Endothelial cell of umbilical vein (primary cell): ENCODE data around the gene RARRES2. TPM values are rescaled to one million over a fixed set of nuclear protein-coding genes. Genes with fewer than 3 reads are reported as not detected.

Experiments
- BruUV-seq: library from RNA; stranded (reverse); fragments of 400-500 nt; replicated peaks from 2 replicates; lab custom pipeline; 2021; lab: Mats Ljungman, UMichigan
- CTCF ChIA-PET: fragments of 300-600, 350-600 bp; sonication (Branson Sonifier 250); formaldehyde crosslinking; loops from one replicate; lab custom pipeline; 2021; ENCODE audit warnings: antibody characterized with exemption, inconsistent platforms; lab: Charles Lee
- POLR2A ChIA-PET: fragments of 300-600, 350-600 bp; sonication (Branson Sonifier 250); formaldehyde crosslinking; loops from one replicate; lab custom pipeline; 2021; ENCODE audit warnings: antibody characterized with exemption, inconsistent platforms; lab: Charles Lee
- DNase-seq: peaks from one replicate; pipeline ENCODE4 v3.0.0-alpha.2; 2011; ENCODE audit warnings: low read depth, low spot score
- FAIRE-seq: peaks from 2 replicates; lab custom pipeline; 2011; peaks lifted over from hg19 to GRCh38; lab: Jason Lieb, UNC
- H2AFZ ChIP-seq: 2 replicates; pipeline ENCODE4 v1.6.0; 2012; ENCODE audit warnings: low read depth, low read length, control low read depth, inconsistent platforms
- H3K27ac ChIP-seq: 2 replicates; pipeline ENCODE4 v1.5.1; 2011; ENCODE audit warnings: low read depth, mild to moderate bottlenecking, control low read depth, low read length, moderate library complexity; ENCODE audit not compliant: insufficient read depth
- H3K27me3 ChIP-seq, 2 experiments: 2 replicates each; pipeline versions ENCODE4 v1.6.0 to v1.6.1; 2011; ENCODE audit warnings: low read length in 2 of 2, mixed read lengths in 1 of 2; ENCODE audit not compliant: control insufficient read depth in 2 of 2, insufficient read depth in 2 of 2
- H3K36me3 ChIP-seq, 2 experiments: 2 replicates in 1 of 2; 3 replicates in 1 of 2; pipeline ENCODE4 v1.5.1; 2011; ENCODE audit warnings: low read length in 2 of 2, mild to moderate bottlenecking in 1 of 2, moderate library complexity in 1 of 2; ENCODE audit not compliant: control insufficient read depth in 2 of 2, insufficient read depth in 2 of 2; ENCODE audit errors: extremely low read depth in 1 of 2
- H3K4me1 ChIP-seq: 3 replicates; pipeline ENCODE4 v1.5.1; 2011; ENCODE audit warnings: mild to moderate bottlenecking, low read length; ENCODE audit not compliant: control insufficient read depth, insufficient read depth; ENCODE audit errors: extremely low read depth
- H3K4me2 ChIP-seq: 2 replicates; pipeline ENCODE4 v1.6.1; 2011; ENCODE audit warnings: low read length, control low read depth, mixed read lengths; ENCODE audit not compliant: insufficient read depth
- H3K4me3 ChIP-seq, 3 experiments: fragments of 200-600 bp in 1 of 3; sonication (generic), shearing (Covaris generic) in 1 of 3; replicated peaks in 1 of 3; 2 replicates each; pipeline ENCODE4 v1.5.1; 2011 to 2016; ENCODE audit warnings: control low read depth in 3 of 3, low read length in 3 of 3, mild to moderate bottlenecking in 2 of 3, inconsistent platforms in 1 of 3, low read depth in 1 of 3, moderate library complexity in 1 of 3; ENCODE audit not compliant: insufficient read depth in 1 of 3
- H3K79me2 ChIP-seq: 2 replicates; pipeline ENCODE4 v1.6.0; 2012; ENCODE audit warnings: low read length, inconsistent platforms; ENCODE audit not compliant: control insufficient read depth, insufficient read depth
- H3K9ac ChIP-seq: replicated peaks from 2 replicates; pipeline ENCODE3; 2011; ENCODE audit warnings: low read length, control low read depth; ENCODE audit not compliant: insufficient read depth; ENCODE audit errors: extremely low read depth
- H3K9me1 ChIP-seq: replicated peaks from 3 replicates; pipeline ENCODE4 v1.6.0; 2011; ENCODE audit warnings: mild to moderate bottlenecking, low read length; ENCODE audit not compliant: control insufficient read depth, insufficient read depth; ENCODE audit errors: extremely low read depth
- H3K9me3 ChIP-seq: replicated peaks from 2 replicates; pipeline ENCODE4 v1.5.1; 2012; ENCODE audit warnings: low read length, inconsistent platforms; ENCODE audit not compliant: control insufficient read depth, insufficient read depth
- H4K20me1 ChIP-seq: replicated peaks from 2 replicates; pipeline ENCODE3; 2011; ENCODE audit warnings: mild to moderate bottlenecking, low read length; ENCODE audit not compliant: control insufficient read depth, insufficient read depth; ENCODE audit errors: extremely low read depth
- EZH2 ChIP-seq: IDR thresholded peaks from 2 replicates; pipeline ENCODE4 v1.6.1; 2012; ENCODE audit warnings: borderline replicate concordance, low read depth, mild to moderate bottlenecking, moderate library complexity, low read length, inconsistent platforms; ENCODE audit not compliant: severe bottlenecking
- FOS ChIP-seq: IDR thresholded peaks from 2 replicates; pipeline ENCODE4 v1.6.1; 2011; ENCODE audit warnings: mild to moderate bottlenecking, low read length, moderate library complexity, borderline replicate concordance; ENCODE audit not compliant: insufficient read depth
- GATA2 ChIP-seq: IDR thresholded peaks from 2 replicates; pipeline ENCODE4 v1.7.0; 2011; ENCODE audit warnings: low read depth, mild to moderate bottlenecking, moderate library complexity, mixed read lengths, low read length; ENCODE audit not compliant: insufficient read length, insufficient read depth
- JUN ChIP-seq: IDR thresholded peaks from 2 replicates; pipeline ENCODE4 v1.6.1; 2011; ENCODE audit warnings: borderline replicate concordance, low read depth; ENCODE audit not compliant: insufficient read length, insufficient read depth
- MYC ChIP-seq: IDR thresholded peaks from one replicate; pipeline ENCODE4 v1.6.1; 2011; ENCODE audit warnings: mild to moderate bottlenecking, low read depth, low read length
- POLR2A ChIP-seq: IDR thresholded peaks from 2 replicates; pipeline ENCODE4 v1.6.1; 2012; ENCODE audit warnings: low read depth, mild to moderate bottlenecking, control low read depth, low read length
- POLR2AphosphoS5 ChIP-seq: IDR thresholded peaks from 2 replicates; pipeline ENCODE4 v1.6.1; 2012; ENCODE audit warnings: low read depth, mild to moderate bottlenecking, control low read depth, low read length, moderate library complexity; ENCODE audit not compliant: insufficient read depth
- dilution Hi-C: fragments of 300-500 bp; cut with MboI; formaldehyde crosslinking; loops from one replicate; pipeline ENCODE4 v1.15.0; 2019; ENCODE audit warnings: low sequenced_read_pairs; ENCODE audit not compliant: extremely low pct_ligation_motif_present
- intact Hi-C: fragments of 100-400 bp; cut with micrococcal nuclease; formaldehyde crosslinking; loops from one replicate; pipeline ENCODE4 v1.10.0; 2022
- polyA plus RNA-seq, 4 experiments: library from polyadenylated mRNA; depleted of rRNA in 3 of 4; stranded (reverse) in 3 of 4; unstranded in 1 of 4; fragments of >200 nt; gene quantifications; 2 replicates each; pipeline versions ENCODE4 v1.2.1 to v1.2.3, GENCODE V29; 2011 to 2012; ENCODE audit warnings: missing spikeins in 1 of 4
- total RNA-seq: library from RNA; stranded (reverse); gene quantifications from 2 replicates; pipeline ENCODE4 v1.2.3, GENCODE V29; 2021
- TF ChIP-seq, protein P1 (sequence below), 2 donors: IDR thresholded peaks; 1 replicate in 1 of 2; 2 replicates in 1 of 2; pipeline ENCODE4 v1.5.1; 2011; ENCODE audit warnings: low read length in 2 of 2, mild to moderate bottlenecking in 2 of 2, moderate library complexity in 2 of 2, control low read depth in 1 of 2, inconsistent platforms in 1 of 2, low read depth in 1 of 2; ENCODE audit not compliant: insufficient read depth in 1 of 2; ENCODE audit errors: extremely low read depth in 1 of 2
- TF ChIP-seq, protein P2 (sequence below): IDR thresholded peaks from 2 replicates; pipeline ENCODE4 v1.6.1; 2011; ENCODE audit not compliant: insufficient read depth, insufficient read length

The RARRES2 gene
- total and polyA plus RNA-seq, 2 donors (not counting 3 experiments of a cell fraction or from before 2014, with no cell fraction given): not detected

DNA sequence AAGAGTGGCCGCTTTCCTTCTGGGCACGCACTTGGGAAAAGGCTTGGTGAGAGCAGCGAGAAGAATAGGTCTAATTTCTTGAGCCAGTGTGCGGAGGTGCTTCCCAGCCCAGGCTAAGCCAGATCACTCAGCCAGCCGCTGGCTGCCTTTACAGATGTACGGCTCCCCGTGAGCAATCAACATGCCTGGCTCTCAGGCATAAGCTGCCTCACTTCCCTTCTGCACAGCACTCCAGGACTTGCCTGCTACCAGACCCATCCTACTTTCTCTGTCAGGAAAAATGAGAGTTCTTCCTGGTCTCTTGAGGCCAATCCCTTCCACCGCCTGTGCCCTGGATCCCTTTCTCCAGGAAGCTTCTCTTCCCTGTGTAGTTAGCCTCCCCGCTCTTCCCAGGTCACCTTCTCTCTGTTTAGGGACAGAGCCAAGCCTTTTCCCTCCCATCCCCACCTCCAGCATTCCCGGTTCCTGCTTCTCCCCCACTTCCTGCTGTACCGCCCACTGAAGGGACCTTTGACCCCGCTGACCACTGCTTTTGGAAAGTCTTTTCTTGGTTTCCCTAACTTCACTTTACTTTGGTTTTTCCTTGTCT, 17.0 kb downstream of the RARRES2 start:
- Histone ChIP-seq H3K36me3 (no peaks in the 10 kb centered on the region), H3K4me1 (peaks cover 3% of the 10 kb centered on the region), H3K4me3 (no peak overlapping the region), H3K9me1 (no peaks in the 10 kb centered on the region), H3K27me3 (no peaks in the 10 kb centered on the region), H2AFZ (no peak overlapping the region), H3K4me2 (no peak overlapping the region), H3K9me3 (no peaks in the 10 kb centered on the region), H4K20me1 (no peaks in the 10 kb centered on the region), H3K9ac (no peak overlapping the region), H3K27ac (no peak overlapping the region), H3K79me2 (no peaks in the 10 kb centered on the region)
- dilution Hi-C loops (no loop called here), intact Hi-C loops (no loop called here)
- ChIA-PET POLR2A (no interaction called here), CTCF (no interaction called here)
- TF ChIP-seq POLR2AphosphoS5: no peak
- TF ChIP-seq, protein P1, sequence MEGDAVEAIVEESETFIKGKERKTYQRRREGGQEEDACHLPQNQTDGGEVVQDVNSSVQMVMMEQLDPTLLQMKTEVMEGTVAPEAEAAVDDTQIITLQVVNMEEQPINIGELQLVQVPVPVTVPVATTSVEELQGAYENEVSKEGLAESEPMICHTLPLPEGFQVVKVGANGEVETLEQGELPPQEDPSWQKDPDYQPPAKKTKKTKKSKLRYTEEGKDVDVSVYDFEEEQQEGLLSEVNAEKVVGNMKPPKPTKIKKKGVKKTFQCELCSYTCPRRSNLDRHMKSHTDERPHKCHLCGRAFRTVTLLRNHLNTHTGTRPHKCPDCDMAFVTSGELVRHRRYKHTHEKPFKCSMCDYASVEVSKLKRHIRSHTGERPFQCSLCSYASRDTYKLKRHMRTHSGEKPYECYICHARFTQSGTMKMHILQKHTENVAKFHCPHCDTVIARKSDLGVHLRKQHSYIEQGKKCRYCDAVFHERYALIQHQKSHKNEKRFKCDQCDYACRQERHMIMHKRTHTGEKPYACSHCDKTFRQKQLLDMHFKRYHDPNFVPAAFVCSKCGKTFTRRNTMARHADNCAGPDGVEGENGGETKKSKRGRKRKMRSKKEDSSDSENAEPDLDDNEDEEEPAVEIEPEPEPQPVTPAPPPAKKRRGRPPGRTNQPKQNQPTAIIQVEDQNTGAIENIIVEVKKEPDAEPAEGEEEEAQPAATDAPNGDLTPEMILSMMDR (IDR thresholded peaks at IDR 0.05; ENCODE audit: extremely low read depth in 1 of 2, insufficient read depth in 1 of 2, low read depth in 1 of 2, low read length in 2 of 2): no peak
- no peak for TF ChIP-seq MYC
- TF ChIP-seq GATA2: no peak
- TF ChIP-seq FOS: no peak
- no peak for TF ChIP-seq JUN
- no peak for TF ChIP-seq POLR2A
- no peak for TF ChIP-seq EZH2
- TF ChIP-seq, protein P2, sequence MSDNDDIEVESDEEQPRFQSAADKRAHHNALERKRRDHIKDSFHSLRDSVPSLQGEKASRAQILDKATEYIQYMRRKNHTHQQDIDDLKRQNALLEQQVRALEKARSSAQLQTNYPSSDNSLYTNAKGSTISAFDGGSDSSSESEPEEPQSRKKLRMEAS: no peak
- no TSS peak for BruUV-seq
- FAIRE-seq: no peak
- DNase-seq: no peak
